ENCODE measurements around the gene BRD1. TPM values are rescaled to one million over a fixed set of nuclear protein-coding genes. Genes with fewer than 3 reads are reported as not detected.

Gene BRD1
- total and polyA plus RNA-seq, 4 donors: 16.6 to 51.5 (median 28.1) TPM

GRCh38 chr22:49787861-49788260 lies 39.8 kb downstream of the BRD1 start:
- H3K4me1 ChIP-seq (ENCODE audit: control insufficient read depth in 5 of 5, insufficient read depth in 5 of 5, low read length in 5 of 5): peaks cover 0 to 22% (median 8%) of the 10 kb centered on the region in 5 donors
- no peak overlapping the region for H3K9ac ChIP-seq (ENCODE audit: insufficient read depth in 1 of 2, low read length in 2 of 2)
- H3K9me3 ChIP-seq (ENCODE audit: control insufficient read depth in 4 of 4, insufficient read depth in 3 of 4, low read length in 3 of 4): no peaks in the 10 kb centered on the region
- ATAC-seq (ENCODE audit: insufficient read depth, low FRiP score) (no peak), DNase-seq (no peak)
- no peaks in the 10 kb centered on the region for H3K27me3 ChIP-seq (ENCODE audit: control insufficient read depth in 3 of 3, insufficient read depth in 3 of 3, low read length in 2 of 3)
- H3K36me3 ChIP-seq (ENCODE audit: control insufficient read depth in 4 of 4, insufficient read depth in 4 of 4, low read length in 4 of 4): peaks cover 13 to 64% (median 20%) of the 10 kb centered on the region in 4 donors
- TF ChIP-seq, protein P1, sequence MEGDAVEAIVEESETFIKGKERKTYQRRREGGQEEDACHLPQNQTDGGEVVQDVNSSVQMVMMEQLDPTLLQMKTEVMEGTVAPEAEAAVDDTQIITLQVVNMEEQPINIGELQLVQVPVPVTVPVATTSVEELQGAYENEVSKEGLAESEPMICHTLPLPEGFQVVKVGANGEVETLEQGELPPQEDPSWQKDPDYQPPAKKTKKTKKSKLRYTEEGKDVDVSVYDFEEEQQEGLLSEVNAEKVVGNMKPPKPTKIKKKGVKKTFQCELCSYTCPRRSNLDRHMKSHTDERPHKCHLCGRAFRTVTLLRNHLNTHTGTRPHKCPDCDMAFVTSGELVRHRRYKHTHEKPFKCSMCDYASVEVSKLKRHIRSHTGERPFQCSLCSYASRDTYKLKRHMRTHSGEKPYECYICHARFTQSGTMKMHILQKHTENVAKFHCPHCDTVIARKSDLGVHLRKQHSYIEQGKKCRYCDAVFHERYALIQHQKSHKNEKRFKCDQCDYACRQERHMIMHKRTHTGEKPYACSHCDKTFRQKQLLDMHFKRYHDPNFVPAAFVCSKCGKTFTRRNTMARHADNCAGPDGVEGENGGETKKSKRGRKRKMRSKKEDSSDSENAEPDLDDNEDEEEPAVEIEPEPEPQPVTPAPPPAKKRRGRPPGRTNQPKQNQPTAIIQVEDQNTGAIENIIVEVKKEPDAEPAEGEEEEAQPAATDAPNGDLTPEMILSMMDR (IDR thresholded peaks at IDR 0.05; ENCODE audit: control extremely low read depth, extremely low read depth): no peak
- H3K4me3 ChIP-seq: no peak overlapping the region
- WGBS, 2 donors: 88 to 89% methylated on average over 10 of the region's 10 CpGs
- no peak overlapping the region for H3K27ac ChIP-seq (ENCODE audit: low read depth in 1 of 2, low read length in 1 of 2)

- Histone ChIP-seq H3K27ac (ENCODE audit: low read depth in 1 of 2, low read length in 1 of 2) (no peak overlapping the region), H3K36me3 (ENCODE audit: control insufficient read depth in 4 of 4, insufficient read depth in 4 of 4, low read length in 4 of 4) (peaks cover 6 to 59% (median 16%) of the 10 kb centered on the region in 4 donors), H3K9ac (ENCODE audit: insufficient read depth in 1 of 2, low read length in 2 of 2) (no peak overlapping the region), H3K9me3 (ENCODE audit: control insufficient read depth in 4 of 4, insufficient read depth in 3 of 4, low read length in 3 of 4) (no peaks in the 10 kb centered on the region), H3K4me1 (ENCODE audit: control insufficient read depth in 5 of 5, insufficient read depth in 5 of 5, low read length in 5 of 5) (peaks cover 0 to 22% (median 8%) of the 10 kb centered on the region in 5 donors), H3K27me3 (ENCODE audit: control insufficient read depth in 3 of 3, insufficient read depth in 3 of 3, low read length in 2 of 3) (no peaks in the 10 kb centered on the region), H3K4me3 (no peak overlapping the region)
- DNase-seq (peak in 1 of 3 donors; percentile 58), ATAC-seq (ENCODE audit: insufficient read depth, low FRiP score) (no peak)
- TF ChIP-seq, protein P1 (IDR thresholded peaks at IDR 0.05; ENCODE audit: control extremely low read depth, extremely low read depth): no peak
- 82 to 91% methylated on average over 35 of the region's 35 CpGs for WGBS, 2 donors
These were observed 40.5 kb downstream of the BRD1 start for GRCh38 chr22:49786976-49787706.

GRCh38 chr22:49785841-49786471 lies 41.7 kb downstream of the BRD1 start:
- H3K27me3 ChIP-seq (ENCODE audit: control insufficient read depth in 3 of 3, insufficient read depth in 3 of 3, low read length in 2 of 3): no peaks in the 10 kb centered on the region
- 71 to 78% methylated on average over 19 of the region's 19 CpGs for WGBS, 2 donors
- H3K27ac ChIP-seq (ENCODE audit: low read depth in 1 of 2, low read length in 1 of 2): no peak overlapping the region
- ATAC-seq (ENCODE audit: insufficient read depth, low FRiP score): no peak
- peaks cover 0 to 22% (median 8%) of the 10 kb centered on the region in 5 donors for H3K4me1 ChIP-seq (ENCODE audit: control insufficient read depth in 5 of 5, insufficient read depth in 5 of 5, low read length in 5 of 5)
- H3K4me3 ChIP-seq: no peak overlapping the region
- H3K36me3 ChIP-seq (ENCODE audit: control insufficient read depth in 4 of 4, insufficient read depth in 4 of 4, low read length in 4 of 4): peaks cover 6 to 58% (median 14%) of the 10 kb centered on the region in 4 donors
- no peak overlapping the region for H3K9ac ChIP-seq (ENCODE audit: insufficient read depth in 1 of 2, low read length in 2 of 2)
- TF ChIP-seq, protein P1 (IDR thresholded peaks at IDR 0.05; ENCODE audit: control extremely low read depth, extremely low read depth): no peak
- DNase-seq: no peak
- H3K9me3 ChIP-seq (ENCODE audit: control insufficient read depth in 4 of 4, insufficient read depth in 3 of 4, low read length in 3 of 4): no peaks in the 10 kb centered on the region

Data from lung (tissue), 12 donors.